HL-60 (cell line): Measurements from ENCODE around the gene TEAD4.

Experiments
- CTCF ChIP-seq: IDR thresholded peaks from one replicate; pipeline ENCODE4 v1.5.1; 2011; ENCODE audit warnings: low read length, control low read depth, inconsistent platforms; ENCODE audit not compliant: insufficient read depth
- POLR2AphosphoS5 ChIP-seq: IDR thresholded peaks from 2 replicates; pipeline ENCODE4 v1.6.1; 2012; ENCODE audit warnings: low read depth
- SPI1 ChIP-seq: IDR thresholded peaks from 2 replicates; pipeline ENCODE4 v1.6.1; 2012; ENCODE audit warnings: low read depth, mild to moderate bottlenecking, borderline replicate concordance

- no peak for TF ChIP-seq SPI1
- TF ChIP-seq CTCF, result no peak
- no peak for TF ChIP-seq POLR2AphosphoS5
Observed at GRCh38 chr12:2960996-2961616, 1.9 kb downstream of the TEAD4 start.
